Limb (tissue), 2 donors: ENCODE measurements around the gene MDP1.

ENCODE experiments used
- DNase-seq, 2 donors: peaks; one replicate each; pipeline ENCODE4 v3.0.0-alpha.2; 2016; ENCODE audit errors: extremely low spot score in 2 of 2

The MDP1 gene

GRCh38 chr14:24182110-24182882 lies 33.6 kb downstream of the MDP1 start:
- DNase-seq: no peak

- no peak for DNase-seq
Observed at GRCh38 chr14:24181371-24182077, 34.3 kb downstream of the MDP1 start.

DNA sequence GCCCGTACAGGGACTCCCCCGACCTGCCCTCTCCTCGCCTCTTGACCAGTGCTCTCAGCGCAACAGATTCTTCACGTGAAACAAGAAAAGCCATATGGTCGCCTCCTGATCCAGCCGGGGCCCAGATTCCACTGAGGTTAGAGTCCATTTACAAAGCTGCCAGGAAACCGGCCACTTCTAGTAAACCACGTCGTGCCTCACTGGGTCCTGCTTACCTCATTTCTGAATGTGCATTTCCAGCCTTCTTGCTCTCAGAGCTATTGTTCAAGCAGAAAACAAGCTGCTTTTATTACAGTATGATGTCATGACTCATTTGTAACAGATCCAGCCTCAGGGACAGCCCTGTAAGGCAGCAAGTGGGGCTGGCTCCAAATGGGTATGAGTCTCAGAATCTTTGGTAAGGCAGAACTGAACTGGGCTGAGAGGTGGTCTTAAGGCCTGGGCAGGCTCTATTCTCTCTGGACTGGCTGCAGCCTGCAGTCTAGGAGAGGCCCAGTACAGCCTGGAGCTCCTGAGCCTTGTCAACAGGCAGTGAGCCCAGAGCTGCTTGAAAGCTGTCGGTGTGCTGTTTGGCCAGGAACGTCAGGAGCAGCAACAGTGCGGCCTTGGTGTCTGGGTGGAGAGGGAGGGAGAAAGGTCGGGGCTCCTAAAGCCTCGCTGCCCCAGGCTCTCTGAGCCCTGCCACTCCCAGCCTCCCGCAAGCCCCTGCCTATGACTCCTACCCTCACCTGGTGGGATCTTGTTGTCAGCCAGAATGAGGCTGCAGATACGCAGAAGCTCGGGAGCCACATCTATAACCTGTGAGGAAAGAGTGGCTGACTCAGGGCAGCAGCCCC lies 35.7 kb downstream of the MDP1 start:
- no peak for DNase-seq

DNA sequence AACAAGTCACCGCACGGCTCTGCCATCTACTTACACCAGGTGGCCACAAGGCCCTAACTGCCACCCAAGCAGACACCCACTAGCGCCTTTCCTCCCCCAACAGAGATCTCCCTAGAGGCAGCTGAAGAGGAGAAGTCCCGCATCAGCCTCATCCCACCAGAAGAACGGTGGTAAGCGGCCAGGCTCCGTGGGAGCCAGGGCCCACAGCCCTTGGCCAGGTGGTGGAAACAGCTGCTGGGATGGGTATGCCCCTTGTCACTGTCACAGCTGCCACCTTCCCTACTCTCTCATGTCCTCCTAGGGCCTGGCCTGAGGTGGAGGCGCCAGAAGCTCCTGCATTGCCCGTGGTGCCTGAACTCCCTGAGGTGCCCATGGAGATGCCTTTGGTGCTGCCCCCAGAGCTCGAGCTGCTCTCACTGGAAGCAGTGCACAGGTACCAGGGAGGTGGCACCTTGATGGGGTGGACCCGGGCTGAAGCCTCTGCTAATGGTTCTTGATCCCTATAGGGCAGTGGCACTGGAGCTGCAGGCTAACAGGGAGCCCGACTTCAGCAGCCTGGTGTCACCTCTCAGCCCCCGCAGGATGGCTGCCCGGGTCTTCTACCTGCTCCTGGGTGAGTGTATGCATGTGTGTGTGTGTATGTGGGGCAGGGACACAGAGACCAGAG lies 36.4 kb downstream of the MDP1 start:
- no peak for DNase-seq

- DNase-seq: no peak
Observed at GRCh38 chr14:24178399-24179178, 37.3 kb downstream of the MDP1 start.

- no peak for DNase-seq
Observed at GRCh38 chr14:24177891-24178290, 38.0 kb downstream of the MDP1 start.

DNA sequence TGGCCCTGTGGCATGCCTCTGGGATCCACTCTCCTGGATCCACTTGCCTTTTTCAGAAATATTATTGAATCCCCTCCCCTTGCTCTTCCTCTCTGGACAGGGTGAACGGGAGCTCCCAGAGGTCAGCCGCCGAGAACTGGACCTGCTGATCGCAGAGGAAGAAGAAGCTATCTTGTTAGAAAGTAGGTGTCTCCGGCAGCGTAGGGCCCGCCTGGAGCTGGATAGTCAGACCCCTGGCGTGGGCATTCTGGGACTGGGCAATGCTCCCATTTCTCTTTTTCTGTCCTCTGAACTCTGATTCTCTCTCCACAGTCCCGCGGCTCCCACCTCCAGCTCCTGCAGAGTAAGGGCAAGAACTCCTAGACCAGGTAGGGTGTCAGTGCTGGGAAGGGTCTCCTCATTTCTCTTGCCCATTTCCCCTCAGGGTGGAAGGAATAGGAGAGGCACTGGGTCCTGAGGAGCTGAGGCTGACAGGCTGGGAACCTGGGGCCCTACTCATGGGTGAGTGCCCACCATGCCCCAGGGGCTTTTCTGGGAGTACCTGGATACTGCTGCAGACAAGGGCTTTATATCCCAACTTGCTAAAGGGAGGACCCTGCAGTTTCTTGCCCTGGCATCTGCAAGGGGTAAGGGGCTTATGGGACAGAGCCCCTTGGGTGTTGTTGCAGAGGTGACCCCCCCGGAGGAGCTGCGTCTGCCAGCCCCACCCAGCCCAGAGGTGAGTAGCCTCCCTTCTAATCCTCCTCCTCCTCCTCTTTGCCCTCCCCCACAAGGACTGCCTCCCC lies 38.6 kb downstream of the MDP1 start:
- no peak for DNase-seq

DNA sequence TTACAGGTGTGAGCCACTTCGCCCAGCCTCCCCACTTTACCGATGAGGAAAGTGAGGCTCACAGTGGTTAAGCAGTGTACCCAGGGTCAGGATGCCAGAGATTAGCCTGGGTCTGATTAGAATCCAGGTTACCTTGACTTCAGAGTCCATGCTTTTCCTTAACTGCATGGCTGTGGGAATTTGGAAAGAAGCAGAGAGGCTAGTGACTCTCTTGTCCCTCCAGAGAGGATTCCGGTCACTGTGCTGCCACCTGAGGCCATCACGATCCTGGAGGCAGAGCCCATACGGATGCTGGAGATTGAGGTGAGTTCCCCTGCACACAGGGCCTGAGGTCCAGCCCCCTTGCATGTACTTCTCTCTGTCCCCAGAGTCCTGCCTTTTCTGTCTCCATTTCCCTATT lies 39.3 kb downstream of the MDP1 start:
- no peak for DNase-seq

GRCh38 chr14:24172871-24173281 lies 43.0 kb downstream of the MDP1 start:
- DNase-seq: no peak

GRCh38 chr14:24172261-24172860 lies 43.5 kb downstream of the MDP1 start:
- peak in 1 of 2 donors; percentile 58 for DNase-seq

- DNase-seq: peak; percentile 90 to 94
Observed at GRCh38 chr14:24171422-24172260, 44.2 kb downstream of the MDP1 start, which contains the start of gene REC8. Gene REC8 (plus strand): TSS chr14:24172080. CDS start chr14:24172553, 473 bp downstream.

- no peak for DNase-seq
Observed at GRCh38 chr14:24167469-24168114, 48.3 kb downstream of the MDP1 start.

- DNase-seq: no peak
Observed at GRCh38 chr14:24165785-24166184, 50.1 kb downstream of the MDP1 start.

- no peak for DNase-seq
Observed at GRCh38 chr14:24164518-24164991, 51.3 kb downstream of the MDP1 start.
